ENCODE data around the gene YWHAG.

Gene YWHAG

DNA sequence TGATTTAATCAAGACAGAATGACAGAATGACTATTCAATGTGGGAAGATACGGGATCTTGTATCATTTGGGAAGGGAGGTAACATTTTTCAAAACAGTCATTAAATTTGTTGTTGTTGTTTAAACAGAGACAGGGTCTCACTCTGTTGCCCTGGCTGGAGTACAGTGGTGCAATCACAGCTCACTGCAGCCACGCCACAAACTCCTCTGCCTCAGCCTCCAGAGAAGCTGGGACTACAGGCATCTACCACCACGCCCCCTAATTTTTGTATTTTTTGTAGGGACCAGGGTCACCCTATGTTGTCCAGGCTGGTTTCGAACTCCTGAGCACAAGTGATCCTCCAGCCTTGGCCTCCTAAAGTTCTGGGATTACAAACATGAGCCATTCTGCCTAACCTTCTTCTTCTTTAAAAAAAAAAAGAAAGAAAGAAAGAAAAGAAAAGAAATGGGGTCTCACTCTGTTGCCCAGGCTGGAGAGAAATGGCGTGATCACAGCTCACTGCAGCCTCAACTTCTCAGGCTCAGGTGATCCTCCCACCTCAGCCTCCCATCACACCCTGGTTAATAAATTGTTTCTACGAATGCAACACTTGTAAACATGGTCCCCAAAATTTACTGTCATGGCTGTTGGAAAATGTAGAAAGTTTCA, 24.3 kb downstream of the YWHAG start:
- H3K4me1 ChIP-seq (ENCODE audit: insufficient read depth, low read length, severe bottlenecking), result no peaks in the 10 kb centered on the region
- no peak overlapping the region for H2AFZ ChIP-seq (ENCODE audit: low read length)
- H3K27ac ChIP-seq (ENCODE audit: low read depth, low read length, poor library complexity, severe bottlenecking), result no peak overlapping the region
- H3K36me3 ChIP-seq (ENCODE audit: insufficient read depth, low read length), result peaks cover 89% of the 10 kb centered on the region
- H3K27me3 ChIP-seq (ENCODE audit: insufficient read depth, low read length), result no peaks in the 10 kb centered on the region
- no peaks in the 10 kb centered on the region for H3K9me2 ChIP-seq (ENCODE audit: low read depth, low read length)
- no peaks in the 10 kb centered on the region for H3K9me3 ChIP-seq (ENCODE audit: low read length)
- H4K20me1 ChIP-seq (ENCODE audit: insufficient read depth, low read length), result peaks cover 16% of the 10 kb centered on the region
- no peak overlapping the region for H3K9ac ChIP-seq (ENCODE audit: low read length)
- H3F3A ChIP-seq (ENCODE audit: insufficient read depth, low read length), result no peaks in the 10 kb centered on the region
- H3K4me2 ChIP-seq (ENCODE audit: low read length), result no peak overlapping the region
- peaks cover 91% of the 10 kb centered on the region for H3K79me2 ChIP-seq (ENCODE audit: insufficient read depth, low read length)
- no peak for TF ChIP-seq EZH2 (IDR thresholded peaks at IDR 0.05; ENCODE audit: borderline replicate concordance, low read length)
- TF ChIP-seq, protein P1, sequence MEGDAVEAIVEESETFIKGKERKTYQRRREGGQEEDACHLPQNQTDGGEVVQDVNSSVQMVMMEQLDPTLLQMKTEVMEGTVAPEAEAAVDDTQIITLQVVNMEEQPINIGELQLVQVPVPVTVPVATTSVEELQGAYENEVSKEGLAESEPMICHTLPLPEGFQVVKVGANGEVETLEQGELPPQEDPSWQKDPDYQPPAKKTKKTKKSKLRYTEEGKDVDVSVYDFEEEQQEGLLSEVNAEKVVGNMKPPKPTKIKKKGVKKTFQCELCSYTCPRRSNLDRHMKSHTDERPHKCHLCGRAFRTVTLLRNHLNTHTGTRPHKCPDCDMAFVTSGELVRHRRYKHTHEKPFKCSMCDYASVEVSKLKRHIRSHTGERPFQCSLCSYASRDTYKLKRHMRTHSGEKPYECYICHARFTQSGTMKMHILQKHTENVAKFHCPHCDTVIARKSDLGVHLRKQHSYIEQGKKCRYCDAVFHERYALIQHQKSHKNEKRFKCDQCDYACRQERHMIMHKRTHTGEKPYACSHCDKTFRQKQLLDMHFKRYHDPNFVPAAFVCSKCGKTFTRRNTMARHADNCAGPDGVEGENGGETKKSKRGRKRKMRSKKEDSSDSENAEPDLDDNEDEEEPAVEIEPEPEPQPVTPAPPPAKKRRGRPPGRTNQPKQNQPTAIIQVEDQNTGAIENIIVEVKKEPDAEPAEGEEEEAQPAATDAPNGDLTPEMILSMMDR (IDR thresholded peaks at IDR 0.05; ENCODE audit: low read length), result no peak
- no peak overlapping the region for H3K4me3 ChIP-seq (ENCODE audit: low read depth, low read length, poor library complexity, severe bottlenecking)

- Histone ChIP-seq H3K79me2 (ENCODE audit: insufficient read depth, low read length) (peaks cover 86% of the 10 kb centered on the region), H3K4me3 (ENCODE audit: low read depth, low read length, poor library complexity, severe bottlenecking) (no peak overlapping the region), H3K27me3 (ENCODE audit: insufficient read depth, low read length) (no peaks in the 10 kb centered on the region), H3K9ac (ENCODE audit: low read length) (no peak overlapping the region), H2AFZ (ENCODE audit: low read length) (no peak overlapping the region), H3K27ac (ENCODE audit: low read depth, low read length, poor library complexity, severe bottlenecking) (no peak overlapping the region), H3K9me3 (ENCODE audit: low read length) (no peaks in the 10 kb centered on the region), H3F3A (ENCODE audit: insufficient read depth, low read length) (no peaks in the 10 kb centered on the region), H3K4me1 (ENCODE audit: insufficient read depth, low read length, severe bottlenecking) (no peaks in the 10 kb centered on the region), H3K4me2 (ENCODE audit: low read length) (no peak overlapping the region), H3K36me3 (ENCODE audit: insufficient read depth, low read length) (peaks cover 91% of the 10 kb centered on the region), H4K20me1 (ENCODE audit: insufficient read depth, low read length) (peaks cover 12% of the 10 kb centered on the region), H3K9me2 (ENCODE audit: low read depth, low read length) (no peaks in the 10 kb centered on the region)
- TF ChIP-seq, protein P1 (IDR thresholded peaks at IDR 0.05; ENCODE audit: low read length), result no peak
- TF ChIP-seq EZH2 (IDR thresholded peaks at IDR 0.05; ENCODE audit: borderline replicate concordance, low read length), result no peak
Measured at GRCh38 chr7:76333511-76334101, 25.2 kb downstream of the YWHAG start.

DNA sequence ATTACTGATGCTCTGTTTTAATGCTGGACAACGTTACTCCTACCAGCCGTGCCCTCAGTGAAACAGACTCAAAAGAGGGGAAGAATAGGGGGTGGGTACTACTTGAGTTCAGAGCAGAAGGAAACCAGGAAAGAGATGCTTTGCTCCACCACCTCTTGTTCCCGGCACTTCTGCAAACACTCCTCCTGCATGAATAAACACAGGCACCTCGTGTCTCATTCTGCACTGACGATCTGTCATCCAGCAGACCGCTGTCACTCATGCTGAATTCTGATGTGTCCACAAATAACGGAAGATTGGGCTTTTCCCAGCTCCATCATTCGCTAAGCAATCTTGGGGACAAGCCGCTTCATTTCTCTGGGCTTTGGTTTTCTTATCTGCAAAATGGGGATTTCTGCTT, 26.7 kb downstream of the YWHAG start:
- TF ChIP-seq, protein P1 (IDR thresholded peaks at IDR 0.05; ENCODE audit: low read length), result no peak
- H3K4me2 ChIP-seq (ENCODE audit: low read length), result no peak overlapping the region
- H3K4me1 ChIP-seq (ENCODE audit: insufficient read depth, low read length, severe bottlenecking), result no peaks in the 10 kb centered on the region
- H3K9ac ChIP-seq (ENCODE audit: low read length), result no peak overlapping the region
- no peak overlapping the region for H3K27ac ChIP-seq (ENCODE audit: low read depth, low read length, poor library complexity, severe bottlenecking)
- H3K79me2 ChIP-seq (ENCODE audit: insufficient read depth, low read length), result peaks cover 77% of the 10 kb centered on the region
- no peaks in the 10 kb centered on the region for H3F3A ChIP-seq (ENCODE audit: insufficient read depth, low read length)
- no peaks in the 10 kb centered on the region for H3K9me3 ChIP-seq (ENCODE audit: low read length)
- no peak overlapping the region for H2AFZ ChIP-seq (ENCODE audit: low read length)
- peaks cover 90% of the 10 kb centered on the region for H3K36me3 ChIP-seq (ENCODE audit: insufficient read depth, low read length)
- H3K4me3 ChIP-seq (ENCODE audit: low read depth, low read length, poor library complexity, severe bottlenecking), result no peak overlapping the region
- peaks cover 6% of the 10 kb centered on the region; the same call in 1 of the 2 replicates for H4K20me1 ChIP-seq (ENCODE audit: insufficient read depth, low read length)
- H3K27me3 ChIP-seq (ENCODE audit: insufficient read depth, low read length), result no peaks in the 10 kb centered on the region
- no peaks in the 10 kb centered on the region for H3K9me2 ChIP-seq (ENCODE audit: low read depth, low read length)
